ENCODE measurements around the gene NR4A1.

NR4A1 gene

DNA sequence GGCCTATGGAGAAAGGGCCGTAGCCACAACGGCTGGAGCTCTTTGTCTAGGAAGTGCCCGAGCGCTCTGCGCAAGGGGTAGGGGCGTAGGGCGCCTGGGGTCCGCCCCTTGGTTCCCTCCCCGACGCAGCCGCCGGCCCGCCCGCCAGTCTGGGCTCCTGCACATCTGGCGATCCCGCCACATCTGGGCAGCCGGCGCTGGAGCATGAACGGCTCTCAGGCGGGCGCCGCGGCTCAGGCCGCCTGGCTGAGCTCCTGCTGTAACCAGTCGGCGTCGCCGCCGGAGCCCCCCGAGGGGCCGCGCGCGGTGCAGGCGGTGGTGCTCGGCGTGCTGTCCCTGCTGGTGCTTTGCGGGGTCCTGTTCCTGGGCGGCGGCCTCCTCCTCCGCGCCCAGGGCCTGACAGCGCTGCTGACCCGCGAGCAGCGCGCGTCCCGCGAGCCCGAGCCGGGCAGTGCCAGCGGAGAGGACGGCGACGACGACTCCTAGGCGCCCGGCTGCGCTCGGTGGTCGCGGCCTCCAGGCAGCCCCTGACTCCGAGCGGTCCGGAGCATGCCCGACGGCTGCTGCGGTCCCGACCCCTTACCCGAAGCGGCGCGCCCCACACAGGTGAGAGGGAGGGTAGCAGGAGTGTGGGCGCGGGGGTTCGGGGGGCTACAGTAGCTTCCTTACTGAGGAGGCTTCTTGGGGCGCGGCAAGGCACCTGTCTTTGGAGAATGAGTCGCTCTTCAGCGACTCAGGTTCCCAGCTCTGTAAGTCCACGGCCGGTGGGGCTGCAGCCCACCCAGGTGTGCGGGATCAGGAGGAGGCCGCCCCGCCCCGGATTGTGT lies 28.5 kb downstream of the NR4A1 start, which contains the start of gene SMIM41:
Gene SMIM41, plus strand, starts transcription at position 129 of the 827 bp plus-strand sequence. Its CDS starts 76 bp downstream, at position 205.
- DNase-seq (ENCODE audit: low spot score): no peak

DNA sequence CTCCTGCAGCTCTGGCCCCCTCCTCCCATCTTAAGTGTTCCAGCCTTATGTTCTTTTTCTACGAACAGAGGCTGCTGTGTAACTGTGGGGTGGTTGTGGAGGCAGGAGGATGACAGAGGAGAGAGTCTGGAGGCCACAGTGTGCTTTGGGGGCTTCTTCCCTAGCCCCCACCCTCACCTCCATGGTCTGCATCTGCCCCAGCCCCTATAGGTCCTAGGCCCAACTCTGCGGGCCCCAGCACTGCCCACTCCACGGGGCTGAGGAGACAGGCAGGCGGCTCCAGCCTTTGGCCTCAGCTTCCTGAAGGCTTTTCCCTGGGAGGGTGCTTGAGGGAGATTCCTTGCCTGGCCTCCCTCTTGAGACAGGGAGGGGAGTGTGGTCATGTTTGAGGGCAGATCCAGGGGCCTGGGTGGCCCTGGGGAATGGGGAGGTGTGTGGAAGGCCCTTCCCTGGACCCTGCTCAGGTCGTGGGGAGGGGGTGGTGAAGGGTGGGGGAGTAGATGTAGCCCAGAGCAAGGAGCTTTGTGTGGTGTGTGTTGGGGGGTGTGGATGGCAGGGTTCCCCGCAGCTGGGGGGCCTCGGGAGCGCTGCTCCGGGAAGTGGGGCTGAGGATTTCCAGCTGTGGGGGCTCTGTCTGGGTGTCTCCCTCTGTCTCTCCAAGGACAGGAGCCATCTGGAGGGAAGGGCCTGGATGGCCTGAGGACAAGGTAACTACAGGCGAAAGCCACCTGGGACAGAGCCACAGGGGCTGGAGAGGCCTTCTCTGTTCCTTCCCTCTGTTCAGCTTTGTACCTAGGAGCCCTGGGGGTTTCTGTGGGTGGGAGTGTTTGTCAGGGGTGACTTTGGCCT lies 29.4 kb downstream of the NR4A1 start:
- no peak for DNase-seq (ENCODE audit: low spot score)

DNA sequence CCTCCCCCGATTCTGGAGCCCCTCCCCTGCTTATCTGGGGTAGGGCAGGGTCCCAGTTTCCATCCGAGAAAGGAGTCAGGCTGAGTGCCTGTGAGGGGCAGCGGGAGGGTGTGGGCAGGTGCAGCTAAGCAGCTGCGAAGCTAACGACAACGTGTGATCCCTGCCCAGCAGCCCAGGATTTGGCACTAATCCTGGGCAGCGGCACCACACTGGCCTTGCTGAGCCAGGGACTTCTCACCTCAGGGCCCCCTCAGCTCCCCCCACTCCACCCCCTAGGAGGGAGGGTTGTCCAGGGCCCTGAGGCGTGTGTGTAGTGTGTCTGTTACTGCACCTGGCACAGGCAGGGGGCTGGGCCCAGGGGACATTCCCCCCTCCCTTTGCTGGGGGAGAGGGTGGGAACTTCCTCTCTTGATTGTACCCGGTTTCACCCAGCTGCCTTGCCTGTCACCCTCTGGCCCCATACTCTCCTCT lies 30.1 kb downstream of the NR4A1 start:
- DNase-seq (ENCODE audit: low spot score): no peak

DNA sequence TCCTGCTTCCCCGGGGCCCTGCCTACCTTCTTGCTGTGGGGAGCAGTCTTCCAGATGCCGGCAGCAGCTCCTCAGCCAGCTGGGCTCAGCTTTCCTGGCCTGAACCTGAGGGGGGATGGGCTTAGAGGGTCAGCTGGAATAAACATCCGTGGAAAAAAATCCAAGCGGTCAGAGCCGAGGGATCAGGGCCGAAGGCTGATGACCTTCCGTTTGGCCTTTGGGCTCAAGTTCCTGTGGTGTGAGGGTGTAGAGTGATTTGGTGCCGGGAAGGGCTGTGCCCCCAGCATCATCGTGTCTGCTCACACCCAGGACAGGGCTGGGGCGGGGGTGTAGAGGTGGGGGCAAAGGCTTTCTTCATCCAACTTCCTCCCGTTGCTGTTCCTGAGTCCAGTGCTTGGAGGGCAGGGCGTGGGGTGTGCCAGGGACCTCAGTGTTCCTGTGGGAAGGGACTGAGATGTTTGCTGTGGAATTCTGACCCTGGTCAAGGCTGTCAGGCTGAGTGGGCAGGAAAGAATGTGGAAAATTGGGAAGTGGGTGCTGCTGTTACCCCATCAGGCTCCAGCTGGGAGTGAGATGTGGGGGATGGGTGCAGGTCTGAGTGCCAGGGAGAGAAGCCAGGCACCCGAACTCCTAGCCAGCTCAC lies 30.9 kb downstream of the NR4A1 start:
- no peak for DNase-seq (ENCODE audit: low spot score)

DNA sequence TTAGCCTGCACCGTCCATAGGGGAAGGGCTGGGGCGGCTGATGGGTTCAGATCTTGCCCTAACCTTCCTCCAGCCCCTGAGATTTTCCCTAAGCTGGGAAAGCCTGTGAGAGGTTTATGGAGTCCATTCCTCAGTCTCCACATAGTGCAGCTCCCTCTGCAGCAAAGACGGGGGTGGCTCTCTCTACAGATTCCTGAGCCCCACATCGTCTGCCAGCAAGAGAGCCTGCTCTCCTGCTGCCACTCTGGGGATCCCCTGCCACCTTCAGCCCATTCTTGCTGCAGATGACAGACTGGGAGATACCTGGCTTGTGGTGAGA lies 31.4 kb downstream of the NR4A1 start:
- no peak for DNase-seq (ENCODE audit: low spot score)

DNA sequence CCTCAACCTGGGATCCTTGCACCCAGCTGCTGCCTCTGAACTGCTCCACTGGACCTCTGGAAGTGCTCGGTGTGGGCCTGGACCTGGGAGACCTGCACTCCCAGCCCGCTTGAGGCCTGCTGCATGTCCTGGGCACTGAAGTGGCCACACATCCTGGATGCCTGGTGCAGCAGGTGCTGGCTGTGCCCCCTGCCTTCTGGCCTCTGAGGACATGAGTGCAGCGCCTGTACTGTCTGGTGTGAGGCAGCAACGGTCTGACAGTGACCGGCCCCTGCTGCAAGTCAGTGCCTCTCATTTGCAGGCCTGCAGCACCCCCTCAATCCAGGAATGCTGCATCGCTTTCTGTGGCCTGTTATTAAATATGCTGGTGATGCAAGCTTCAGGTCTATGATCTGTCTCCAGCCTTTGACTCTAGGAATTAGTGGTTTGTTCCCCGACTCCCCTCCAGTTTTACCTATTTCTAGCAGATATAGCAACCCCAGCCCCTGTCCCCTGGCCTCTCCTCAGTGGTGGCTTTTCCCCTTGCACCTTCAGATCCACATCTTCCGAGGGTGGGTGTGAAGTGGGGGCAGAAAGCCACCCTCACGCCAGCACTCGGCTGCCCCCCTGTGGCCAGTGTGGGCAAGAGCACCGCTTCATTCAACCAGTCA lies 31.9 kb downstream of the NR4A1 start:
- peak; percentile 61 for DNase-seq (ENCODE audit: low spot score)

DNA sequence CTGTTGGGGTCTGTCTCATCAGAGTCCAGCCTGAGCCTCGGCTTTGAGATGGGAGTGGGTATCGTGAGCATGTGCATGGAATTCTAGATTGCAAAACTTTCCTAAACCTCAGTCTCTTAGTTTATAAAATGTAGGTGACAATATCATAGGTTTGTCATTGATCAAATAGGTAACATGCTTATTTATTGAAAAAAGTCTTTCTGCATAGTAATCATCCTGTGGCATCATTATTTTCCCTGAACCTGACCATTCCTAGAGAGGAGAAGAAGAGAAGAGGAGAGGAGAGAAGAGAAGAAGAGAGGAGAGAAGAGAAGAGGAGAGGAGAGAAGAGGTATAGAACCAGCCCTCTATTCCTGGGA lies 32.4 kb downstream of the NR4A1 start:
- DNase-seq (ENCODE audit: low spot score): no peak

DNA sequence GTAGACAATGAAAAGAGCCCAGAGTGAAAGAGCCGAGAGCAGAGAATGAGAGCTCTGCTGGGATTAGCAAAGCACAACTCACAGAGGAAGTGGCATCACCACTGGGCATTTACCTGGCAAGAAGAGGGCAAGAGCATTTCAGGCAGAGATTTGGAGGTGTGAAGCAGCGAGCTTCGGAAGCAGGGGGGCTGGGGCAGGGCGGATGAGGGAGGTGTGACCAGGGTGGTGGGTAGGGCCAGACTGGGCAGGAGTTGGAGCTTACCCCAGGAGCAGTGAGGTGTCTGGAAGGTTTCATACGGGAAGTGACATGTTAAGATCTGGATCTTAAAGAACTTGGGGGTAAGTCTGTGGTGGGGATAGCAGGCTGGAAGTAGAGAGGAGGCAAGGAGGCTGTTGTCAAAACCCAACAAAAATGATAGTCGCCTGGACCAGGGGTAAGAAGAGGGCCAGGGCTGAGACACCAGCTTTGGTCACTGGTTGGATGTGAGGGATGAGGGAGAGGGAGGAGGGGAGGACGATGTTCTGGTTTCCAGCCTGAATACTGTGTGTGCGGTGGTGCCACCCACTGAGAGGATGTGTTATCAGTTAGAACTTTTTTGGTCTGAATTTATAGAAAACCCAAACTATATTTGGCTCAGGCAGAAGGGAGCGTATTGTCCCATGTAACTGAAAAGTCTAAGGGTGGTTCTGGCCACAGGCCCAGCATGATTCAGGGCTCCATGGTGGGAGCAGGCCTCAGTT lies 33.4 kb downstream of the NR4A1 start:
- DNase-seq (ENCODE audit: low spot score): no peak

DNA sequence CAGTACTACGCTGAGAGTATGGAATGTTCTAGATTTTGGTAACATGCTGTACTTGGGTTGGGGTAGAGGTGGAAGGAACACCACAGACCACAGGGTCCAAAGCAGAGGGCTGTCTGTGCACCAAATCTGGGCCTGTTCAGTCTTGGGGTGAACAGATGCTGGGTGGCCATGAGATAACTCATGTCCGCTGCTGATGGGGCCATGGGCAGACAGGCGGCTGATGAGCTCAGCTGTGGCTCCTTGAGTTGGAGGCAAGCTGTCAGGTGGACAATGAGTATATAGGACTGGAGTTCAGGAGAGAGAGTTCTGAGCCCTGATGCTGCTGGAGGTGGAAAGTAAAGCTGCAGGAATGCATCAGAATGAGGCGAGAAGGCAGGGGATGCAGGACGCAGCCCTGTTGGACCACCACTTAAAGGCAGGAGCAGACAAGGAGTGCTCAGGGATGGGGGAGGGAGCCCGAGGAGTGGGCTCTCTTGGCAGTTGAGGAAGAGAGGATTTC lies 34.5 kb downstream of the NR4A1 start:
- no peak for DNase-seq (ENCODE audit: low spot score)

DNA sequence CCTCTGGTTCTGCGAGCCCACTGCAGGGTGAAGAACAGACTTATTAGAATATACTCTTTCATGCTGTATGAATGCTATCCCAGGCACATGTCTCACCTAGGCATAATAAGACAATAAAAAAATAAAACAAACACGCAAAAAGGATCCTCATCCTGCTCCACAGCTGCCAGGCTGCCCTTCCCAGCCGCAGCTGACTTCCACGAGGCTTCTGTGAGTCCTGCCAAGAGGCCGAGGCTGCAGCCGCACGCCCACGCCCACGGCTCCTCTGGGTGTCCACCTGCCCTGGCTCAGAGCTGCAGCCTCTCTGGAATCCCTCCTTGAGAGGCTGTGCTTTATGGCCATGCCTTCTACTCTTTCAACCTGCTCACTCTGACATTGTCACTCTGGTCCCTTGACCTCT lies 35.1 kb downstream of the NR4A1 start:
- DNase-seq (ENCODE audit: low spot score): no peak

DNA sequence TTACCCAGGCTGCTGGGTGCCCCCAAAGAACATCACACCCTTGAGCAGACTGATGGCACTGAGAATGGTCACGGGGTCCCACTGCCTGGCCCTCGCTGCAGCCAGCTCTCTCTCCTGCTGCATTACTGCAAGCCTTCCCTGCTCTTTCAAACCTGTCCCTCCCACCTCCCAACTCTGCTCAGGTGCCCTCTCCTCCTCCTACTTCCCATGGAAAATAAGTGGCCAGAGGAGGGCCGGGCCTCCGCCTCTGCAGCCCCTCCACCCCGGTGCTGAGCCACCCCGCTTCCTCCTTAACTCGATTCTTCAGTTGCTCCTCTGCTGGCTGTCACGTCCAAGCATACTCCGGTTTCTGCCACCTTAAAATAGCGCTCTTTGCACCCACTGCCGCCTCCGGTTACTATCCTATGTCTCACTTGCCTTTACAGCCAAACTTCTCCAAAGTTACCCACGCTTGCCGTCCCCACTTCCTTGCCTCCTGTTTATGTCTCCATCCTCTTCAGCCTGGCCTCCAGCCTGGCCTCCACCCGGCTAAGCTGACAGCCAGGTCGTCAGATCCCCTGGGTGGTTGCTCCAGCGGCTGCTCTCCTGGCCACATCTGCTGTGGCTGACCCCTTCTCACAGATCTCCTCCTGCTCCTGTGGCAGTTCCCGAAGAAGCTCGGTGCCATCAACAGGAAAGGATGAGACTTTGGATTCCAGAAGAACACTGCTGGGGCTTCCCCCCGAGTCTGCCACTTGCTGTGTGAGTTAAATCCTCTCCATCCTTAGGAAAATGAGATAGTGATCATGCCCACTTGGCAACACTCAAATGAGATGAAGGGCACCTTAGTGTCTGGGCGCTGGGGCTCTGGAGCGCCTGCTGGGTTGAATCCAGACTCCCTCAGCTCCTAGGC lies 35.9 kb downstream of the NR4A1 start:
- no peak for DNase-seq (ENCODE audit: low spot score)

DNA sequence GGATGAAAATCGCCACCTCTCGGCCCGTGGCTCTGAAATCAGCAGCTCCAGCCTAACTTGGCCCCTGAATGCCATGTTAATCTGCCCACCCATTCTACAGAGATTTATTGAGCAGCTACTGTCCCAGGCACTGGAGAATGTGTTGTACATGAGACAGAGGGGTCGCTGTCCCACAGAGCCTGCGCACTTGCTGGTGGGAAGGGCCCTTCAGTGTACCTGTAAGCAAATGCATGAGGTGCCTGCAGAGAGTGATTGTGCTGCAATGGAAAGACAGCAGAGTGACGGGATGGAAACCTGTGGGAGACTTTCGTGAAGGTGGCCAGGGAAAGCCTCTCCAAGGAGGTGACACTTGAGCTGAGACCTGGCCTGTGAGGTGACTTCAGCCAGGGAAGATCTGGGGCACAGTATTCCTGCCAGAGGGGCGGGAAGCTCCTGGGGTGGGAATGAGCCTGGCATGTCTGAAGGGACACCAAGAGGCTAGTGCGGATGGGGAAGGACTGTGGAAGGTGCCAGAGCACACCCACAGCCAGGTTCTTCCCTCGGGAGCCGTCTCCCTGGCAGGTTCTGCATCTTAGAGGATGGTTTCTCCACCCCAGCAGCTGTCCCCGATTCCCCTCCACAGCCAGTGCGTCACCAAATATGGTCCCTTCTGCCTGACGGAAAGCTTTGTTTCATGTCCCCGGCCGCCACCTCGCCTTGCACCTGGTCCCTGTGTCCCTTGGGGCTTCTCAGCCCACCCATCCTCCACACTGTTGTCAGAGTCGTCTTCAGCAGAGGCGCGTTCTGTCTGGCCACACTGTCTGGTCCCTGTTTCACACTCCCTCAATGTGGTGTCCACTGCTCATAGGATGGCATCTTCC lies 36.9 kb downstream of the NR4A1 start:
- no peak for DNase-seq (ENCODE audit: low spot score)

DNA sequence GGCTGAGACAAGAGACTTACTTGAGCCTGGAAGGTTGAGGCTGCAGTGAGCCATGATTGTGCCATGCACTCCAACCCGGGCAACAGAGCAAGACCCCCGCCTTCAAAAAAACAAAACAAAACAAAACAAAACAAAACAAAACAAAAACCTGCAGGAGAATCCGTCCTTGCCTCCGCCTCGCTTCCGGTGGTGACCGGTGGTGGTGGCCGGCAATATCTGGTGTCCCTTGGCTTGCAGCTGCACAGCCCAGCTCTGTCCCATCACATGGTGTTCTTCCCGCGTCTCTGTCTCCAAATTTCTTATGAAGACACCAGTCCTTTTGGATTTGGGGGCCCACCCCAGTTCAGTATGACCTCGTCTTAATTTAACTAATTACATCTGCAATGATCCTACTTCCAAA lies 38.2 kb downstream of the NR4A1 start:
- DNase-seq (ENCODE audit: low spot score): no peak

DNA sequence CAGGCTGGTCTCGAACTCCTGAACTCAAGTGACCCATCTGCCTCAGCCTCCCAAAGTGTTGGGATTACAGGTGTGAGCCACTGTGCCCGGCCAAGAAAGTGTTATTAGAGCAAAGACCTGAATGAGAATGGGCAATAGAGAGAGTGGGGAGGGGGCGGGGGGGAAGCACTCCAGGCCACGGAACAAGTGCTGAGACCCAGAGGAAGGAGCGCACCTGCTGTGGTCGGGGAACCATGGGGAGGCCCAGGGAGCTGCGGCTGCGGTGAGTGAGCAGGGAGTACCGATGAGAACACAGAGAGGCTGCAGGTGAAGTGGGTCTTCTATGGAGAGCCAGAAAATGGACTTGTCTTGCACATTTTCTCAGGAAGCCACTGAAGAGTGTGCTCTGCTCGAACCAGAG lies 39.0 kb downstream of the NR4A1 start:
- DNase-seq (ENCODE audit: low spot score): no peak

DNA sequence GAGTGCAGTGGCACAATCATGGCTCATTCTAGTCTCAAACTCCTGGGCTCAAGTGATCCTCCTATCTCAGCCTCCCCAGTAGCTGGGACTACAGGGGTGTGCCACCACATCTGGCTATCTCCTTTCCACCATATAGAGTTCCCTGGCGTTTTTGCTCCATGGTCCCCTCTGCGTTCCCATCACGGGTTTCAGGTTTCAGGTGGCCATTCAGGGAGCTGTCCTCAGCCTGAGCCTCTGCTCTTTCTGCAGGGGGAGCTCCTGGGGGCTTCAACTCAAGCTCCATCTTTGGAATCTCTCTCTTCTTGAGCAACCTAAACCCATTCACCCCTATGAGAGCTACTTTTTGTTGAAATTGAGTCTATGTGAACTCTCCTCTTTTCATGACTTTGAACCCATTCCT lies 39.8 kb downstream of the NR4A1 start:
- no peak for DNase-seq (ENCODE audit: low spot score)

DNA sequence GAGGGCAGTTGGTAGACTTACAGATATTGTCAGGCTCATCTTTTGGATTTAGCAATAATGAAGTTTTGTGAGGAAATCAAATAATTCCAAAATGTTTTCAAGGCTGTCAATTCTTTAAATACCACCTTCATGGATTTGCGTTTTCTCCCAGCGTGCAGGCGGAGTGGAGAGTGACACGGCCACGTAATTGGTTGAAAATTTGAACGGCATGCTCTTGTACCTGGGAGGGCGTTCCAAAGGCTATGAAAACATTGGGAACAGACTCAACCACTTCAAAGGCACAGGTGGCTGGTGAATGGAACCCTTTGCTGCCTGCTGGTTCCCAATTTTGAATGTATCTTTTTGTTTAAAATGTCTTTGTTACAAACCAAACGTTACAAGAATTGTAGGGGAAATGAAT lies 40.6 kb downstream of the NR4A1 start:
- no peak for DNase-seq (ENCODE audit: low spot score)

DNA sequence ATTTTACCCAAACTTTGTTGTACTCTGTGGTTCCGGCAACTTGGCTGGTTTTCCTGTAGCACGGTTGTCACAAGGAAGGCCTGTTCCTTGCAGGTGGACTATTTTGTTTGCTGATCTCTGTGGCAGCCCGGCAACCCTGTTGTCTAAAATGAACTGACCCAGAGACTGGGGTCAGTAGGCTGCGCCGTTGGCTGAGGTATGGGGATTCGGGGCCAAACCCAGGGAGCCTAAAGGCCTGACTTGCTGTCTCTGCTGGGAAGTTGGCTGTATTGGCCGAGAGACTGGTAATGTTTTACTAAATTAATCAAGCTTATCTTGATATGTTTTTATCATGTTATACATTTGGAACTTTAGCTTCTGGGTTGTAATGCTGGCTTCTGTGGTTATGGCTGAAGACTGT lies 42.1 kb downstream of the NR4A1 start:
- no peak for DNase-seq (ENCODE audit: low spot score)

DNA sequence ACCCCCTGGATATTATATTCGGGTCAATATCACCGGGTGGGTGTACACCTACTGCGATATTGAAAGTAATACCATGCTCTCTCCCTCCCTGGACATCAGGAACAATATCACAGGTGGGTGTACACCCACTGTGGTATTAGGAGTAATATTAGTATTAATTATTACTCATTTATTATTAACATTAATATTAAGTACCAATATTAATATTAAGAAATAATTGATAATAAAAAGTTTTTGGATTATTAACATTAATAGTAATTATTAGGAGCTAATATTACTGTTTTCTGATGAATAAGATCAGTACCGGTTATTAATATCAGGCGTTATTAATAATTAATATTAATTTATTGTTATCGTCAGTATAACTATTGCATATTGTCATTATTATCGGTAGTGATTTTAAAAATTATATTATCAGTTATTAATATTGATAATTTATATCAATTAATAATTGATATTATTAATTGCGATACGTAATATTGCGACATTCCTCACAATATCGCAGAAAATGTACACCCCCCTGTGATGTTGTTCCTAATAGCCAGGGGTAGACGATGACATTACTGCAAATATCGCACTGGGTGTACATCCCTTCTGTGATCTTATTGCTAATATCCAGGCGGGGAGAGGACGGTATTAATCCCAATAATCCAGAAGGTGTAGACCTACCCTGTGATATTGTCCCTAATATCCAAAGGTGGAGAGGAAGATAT lies 45.2 kb downstream of the NR4A1 start:
- DNase-seq (ENCODE audit: low spot score): no peak

Measured in CD4-positive, alpha-beta T cell treated with Interleukin-6 at 100 ng/mL for 8 hours (primary cell).